GM12801 (cell line): ENCODE results near the gene OBSL1.

Source experiments
- CTCF ChIP-seq: IDR thresholded peaks from one replicate; pipeline ENCODE4 v1.5.1; 2011; ENCODE audit warnings: control low read depth; ENCODE audit not compliant: insufficient read length; ENCODE audit errors: extremely low read depth

The OBSL1 gene

GRCh38 chr2:219522111-219523030 is 49.0 kb downstream of the OBSL1 start:
- TF ChIP-seq CTCF: no peak

- TF ChIP-seq CTCF: no peak
Observed at GRCh38 chr2:219521066-219521880, 50.1 kb downstream of the OBSL1 start.

GRCh38 chr2:219520079-219520478 is 51.3 kb downstream of the OBSL1 start:
- no peak for TF ChIP-seq CTCF

- TF ChIP-seq CTCF: no peak
Observed at GRCh38 chr2:219519526-219519916, 51.8 kb downstream of the OBSL1 start.

- no peak for TF ChIP-seq CTCF
Observed at GRCh38 chr2:219517954-219518778, 53.2 kb downstream of the OBSL1 start.

GRCh38 chr2:219516888-219517287 is 54.5 kb downstream of the OBSL1 start:
- no peak for TF ChIP-seq CTCF
